Hepatocyte (in vitro differentiated cells): ENCODE data around the gene CCDC158. TPM values are rescaled to one million over a fixed set of nuclear protein-coding genes. Genes with fewer than 3 reads are reported as not detected.

Experiments
- DNase-seq: peaks from one replicate; pipeline ENCODE4 v3.0.0-alpha.2; 2016; ENCODE audit warnings: low spot score
- H2AFZ ChIP-seq: fragments of 200-600 bp; sonication (generic); 2 replicates; pipeline ENCODE4 v1.6.0; 2016; ENCODE audit warnings: antibody characterized with exemption, mild to moderate bottlenecking
- H3K27ac ChIP-seq: fragments of 200-600 bp; sonication (generic); 2 replicates; pipeline ENCODE4 v1.5.1; 2016; ENCODE audit warnings: mild to moderate bottlenecking
- H3K27me3 ChIP-seq: fragments of 200-600 bp; sonication (generic); 2 replicates; pipeline ENCODE4 v1.6.1; 2016
- H3K36me3 ChIP-seq: fragments of 200-600 bp; sonication (generic); replicated peaks from 2 replicates; pipeline ENCODE4 v1.5.1; 2016; ENCODE audit warnings: low read depth; ENCODE audit not compliant: insufficient read depth
- H3K4me1 ChIP-seq: fragments of 200-600 bp; sonication (generic); 2 replicates; pipeline ENCODE4 v1.5.1; 2016; ENCODE audit warnings: mild to moderate bottlenecking, moderate library complexity; ENCODE audit not compliant: insufficient read depth
- H3K4me2 ChIP-seq: fragments of 200-600 bp; sonication (generic); 2 replicates; pipeline ENCODE4 v1.6.0; 2016
- H3K4me3 ChIP-seq: fragments of 200-600 bp; sonication (generic); 2 replicates; pipeline ENCODE4 v1.5.1; 2016; ENCODE audit warnings: mild to moderate bottlenecking
- H3K79me2 ChIP-seq: fragments of 200-600 bp; sonication (generic); 2 replicates; pipeline ENCODE4 v1.6.0; 2017; ENCODE audit warnings: mild to moderate bottlenecking
- H3K9me2 ChIP-seq: fragments of 200-600 bp; sonication (generic); replicated peaks from 2 replicates; pipeline ENCODE4 v1.6.0; 2017; ENCODE audit warnings: mild to moderate bottlenecking; ENCODE audit not compliant: insufficient read depth
- H3K9me3 ChIP-seq: fragments of 200-600 bp; sonication (generic); 2 replicates; pipeline ENCODE4 v1.5.1; 2016; ENCODE audit warnings: low read depth, mild to moderate bottlenecking
- H4K20me1 ChIP-seq: fragments of 200-600 bp; sonication (generic); 2 replicates; pipeline ENCODE4 v1.6.0; 2016; ENCODE audit warnings: mild to moderate bottlenecking; ENCODE audit not compliant: insufficient read depth, poor library complexity, severe bottlenecking
- CTCF ChIP-seq: fragments of 200-600 bp; sonication (generic); IDR thresholded peaks from 2 replicates; pipeline ENCODE4 v1.5.1; 2016; ENCODE audit warnings: antibody characterized with exemption, mild to moderate bottlenecking; ENCODE audit not compliant: poor library complexity
- EZH2 ChIP-seq: fragments of 200-600 bp; sonication (generic); IDR thresholded peaks from 2 replicates; pipeline ENCODE4 v1.6.1; 2016; ENCODE audit warnings: antibody characterized with exemption, mild to moderate bottlenecking, borderline replicate concordance
- EZH2phosphoT487 ChIP-seq: fragments of 200-600 bp; sonication (generic); IDR thresholded peaks from one replicate; pipeline ENCODE4 v1.6.1; 2018; ENCODE audit warnings: antibody characterized with exemption, mild to moderate bottlenecking, low read depth, moderate library complexity; ENCODE audit not compliant: unreplicated experiment, severe bottlenecking
- WGBS: methylation state at CpG from one replicate; pipeline ENCODE4 v1.1.6; 2016; ENCODE audit warnings: low lambda C conversion rate; ENCODE audit errors: missing lambda C conversion rate; 5-methylcytosine and 5-hydroxymethylcytosine counted together
- polyA plus RNA-seq: library from polyadenylated mRNA; unstranded; fragments of >200 nt; fragmentation: Nextera tagmentation; extraction: Ambion mirVana; gene quantifications from 2 replicates; pipeline ENCODE4 v1.2.1, GENCODE V29; 2016
- total RNA-seq: library from RNA; depleted of rRNA; stranded (reverse); fragments of >200 nt; gene quantifications from 2 replicates; pipeline ENCODE4 v1.2.3, GENCODE V29; 2014

CCDC158 gene
- total and polyA plus RNA-seq, 2 experiments from 2014 or later = 0.04 TPM; not detected in 1

GRCh38 chr4:76380561-76380960, 40.4 kb downstream of the CCDC158 start:
- Histone ChIP-seq H3K36me3 (no peaks in the 10 kb centered on the region), H4K20me1 (no peaks in the 10 kb centered on the region), H3K79me2 (no peaks in the 10 kb centered on the region), H3K9me2 (no peaks in the 10 kb centered on the region), H3K4me2 (no peak overlapping the region), H2AFZ (no peak overlapping the region), H3K27ac (no peak overlapping the region), H3K4me1 (peaks cover 33% of the 10 kb centered on the region), H3K4me3 (no peak overlapping the region), H3K9me3 (no peaks in the 10 kb centered on the region), H3K27me3 (no peaks in the 10 kb centered on the region)
- TF ChIP-seq CTCF (no peak), EZH2 (no peak), EZH2phosphoT487 (no peak)
- DNase-seq = no peak
- 88% methylated on average over 6 of the region's 6 CpGs for WGBS

GRCh38 chr4:76377911-76378310, 43.0 kb downstream of the CCDC158 start:
- 25% methylated on average over 5 of the region's 5 CpGs for WGBS
- TF ChIP-seq EZH2 (no peak), CTCF (peak; percentile 77)
- Histone ChIP-seq H2AFZ (no peak overlapping the region), H3K79me2 (no peaks in the 10 kb centered on the region), H3K9me3 (no peaks in the 10 kb centered on the region), H3K4me3 (no peak overlapping the region), H3K4me2 (peak overlapping the region; percentile 60), H3K4me1 (peaks cover 26% of the 10 kb centered on the region), H3K36me3 (no peaks in the 10 kb centered on the region), H3K27me3 (no peaks in the 10 kb centered on the region), H4K20me1 (no peaks in the 10 kb centered on the region), H3K9me2 (no peaks in the 10 kb centered on the region), H3K27ac (peak overlapping the region; percentile 0)
- DNase-seq = peak; percentile 78

GRCh38 chr4:76377481-76377901, 43.5 kb downstream of the CCDC158 start:
- no peak for DNase-seq
- Histone ChIP-seq H4K20me1 (no peaks in the 10 kb centered on the region), H3K27ac (peak overlapping the region; percentile 0), H3K36me3 (no peaks in the 10 kb centered on the region), H3K9me3 (no peaks in the 10 kb centered on the region), H2AFZ (no peak overlapping the region), H3K4me1 (peaks cover 24% of the 10 kb centered on the region), H3K4me2 (peak overlapping the region; percentile 60), H3K27me3 (no peaks in the 10 kb centered on the region), H3K79me2 (no peaks in the 10 kb centered on the region), H3K4me3 (no peak overlapping the region), H3K9me2 (no peaks in the 10 kb centered on the region)
- no peak for TF ChIP-seq EZH2
- no peak for TF ChIP-seq CTCF
- no peak for TF ChIP-seq EZH2phosphoT487
- 32% methylated on average over 4 of the region's 4 CpGs for WGBS

GRCh38 chr4:76376534-76376933, 44.4 kb downstream of the CCDC158 start:
- no peak for TF ChIP-seq EZH2phosphoT487
- no peak for TF ChIP-seq EZH2
- TF ChIP-seq CTCF = no peak

More at GRCh38 chr4:76376534-76376933, 44.4 kb downstream of the CCDC158 start:
- Histone ChIP-seq H3K36me3 (no peaks in the 10 kb centered on the region), H3K4me2 (peak overlapping the region; percentile 4), H3K4me1 (peaks cover 24% of the 10 kb centered on the region), H3K27me3 (no peaks in the 10 kb centered on the region), H3K4me3 (no peak overlapping the region), H3K9me3 (no peaks in the 10 kb centered on the region), H3K79me2 (no peaks in the 10 kb centered on the region), H3K27ac (no peak overlapping the region), H2AFZ (no peak overlapping the region), H4K20me1 (no peaks in the 10 kb centered on the region), H3K9me2 (no peaks in the 10 kb centered on the region)
- peak; percentile 17 for DNase-seq
- WGBS = 67% methylated on average over 1 of the region's 1 CpG
